ENCODE measurements around the gene TMPRSS3. TPM values are rescaled to one million over a fixed set of nuclear protein-coding genes. Genes with fewer than 3 reads are reported as not detected.
A peak's percentile ranks its signal among the peaks of the same experiment; 100 is the strongest.

The TMPRSS3 gene
- total and polyA plus RNA-seq, 8 donors: 3.1 to 11.6 (median 7.9) TPM

DNA sequence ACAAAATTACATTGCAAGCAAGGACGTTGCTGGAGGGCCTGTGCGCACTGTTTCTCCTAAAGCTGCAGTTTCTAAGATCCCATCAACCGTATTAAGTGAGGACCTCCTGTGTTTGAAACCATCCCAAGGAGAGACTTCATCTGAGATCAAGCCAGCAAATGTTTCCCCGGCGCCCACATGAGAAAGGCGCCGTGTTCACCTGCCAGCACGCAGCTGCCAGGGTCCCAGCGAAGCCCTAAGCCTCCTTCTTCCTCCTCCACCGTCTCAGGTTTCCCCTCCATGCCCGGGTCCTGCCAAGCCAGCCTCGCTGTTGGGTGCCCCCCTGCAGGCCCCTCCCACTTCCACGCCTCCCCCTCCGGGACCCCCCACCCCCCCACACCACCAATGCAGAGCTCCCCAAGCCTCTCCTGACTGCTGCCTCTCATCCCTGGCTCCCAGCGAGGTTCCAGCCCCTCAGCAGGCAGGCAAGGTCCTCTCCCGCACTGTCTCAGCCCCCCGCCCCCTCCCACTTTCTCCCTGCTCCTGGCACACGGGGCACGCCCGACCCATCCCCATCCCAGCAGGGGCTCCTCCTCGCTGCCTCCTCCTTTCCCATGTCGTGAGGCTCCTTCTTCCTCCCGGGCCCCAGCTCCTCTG, 20.9 kb downstream of the TMPRSS3 start:
- no peak for FAIRE-seq
- Histone ChIP-seq H3K4me3 (no peak overlapping the region), H3K4me1 (no peaks in the 10 kb centered on the region), H3K27ac (no peak overlapping the region), H3K27me3 (no peaks in the 10 kb centered on the region), H3K36me3 (no peaks in the 10 kb centered on the region), H3K9me3 (no peaks in the 10 kb centered on the region)
- no peak for ATAC-seq
- TF ChIP-seq, protein P1, sequence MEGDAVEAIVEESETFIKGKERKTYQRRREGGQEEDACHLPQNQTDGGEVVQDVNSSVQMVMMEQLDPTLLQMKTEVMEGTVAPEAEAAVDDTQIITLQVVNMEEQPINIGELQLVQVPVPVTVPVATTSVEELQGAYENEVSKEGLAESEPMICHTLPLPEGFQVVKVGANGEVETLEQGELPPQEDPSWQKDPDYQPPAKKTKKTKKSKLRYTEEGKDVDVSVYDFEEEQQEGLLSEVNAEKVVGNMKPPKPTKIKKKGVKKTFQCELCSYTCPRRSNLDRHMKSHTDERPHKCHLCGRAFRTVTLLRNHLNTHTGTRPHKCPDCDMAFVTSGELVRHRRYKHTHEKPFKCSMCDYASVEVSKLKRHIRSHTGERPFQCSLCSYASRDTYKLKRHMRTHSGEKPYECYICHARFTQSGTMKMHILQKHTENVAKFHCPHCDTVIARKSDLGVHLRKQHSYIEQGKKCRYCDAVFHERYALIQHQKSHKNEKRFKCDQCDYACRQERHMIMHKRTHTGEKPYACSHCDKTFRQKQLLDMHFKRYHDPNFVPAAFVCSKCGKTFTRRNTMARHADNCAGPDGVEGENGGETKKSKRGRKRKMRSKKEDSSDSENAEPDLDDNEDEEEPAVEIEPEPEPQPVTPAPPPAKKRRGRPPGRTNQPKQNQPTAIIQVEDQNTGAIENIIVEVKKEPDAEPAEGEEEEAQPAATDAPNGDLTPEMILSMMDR (IDR thresholded peaks at IDR 0.05): no peak
- DNase-seq: peak in 1 of 6 donors; percentile 38
- WGBS, 2 donors: 42 to 65% methylated on average over 21 to 23 of the region's 23 CpGs
- intact Hi-C loops (cut with DNase I): no loop called here

DNA sequence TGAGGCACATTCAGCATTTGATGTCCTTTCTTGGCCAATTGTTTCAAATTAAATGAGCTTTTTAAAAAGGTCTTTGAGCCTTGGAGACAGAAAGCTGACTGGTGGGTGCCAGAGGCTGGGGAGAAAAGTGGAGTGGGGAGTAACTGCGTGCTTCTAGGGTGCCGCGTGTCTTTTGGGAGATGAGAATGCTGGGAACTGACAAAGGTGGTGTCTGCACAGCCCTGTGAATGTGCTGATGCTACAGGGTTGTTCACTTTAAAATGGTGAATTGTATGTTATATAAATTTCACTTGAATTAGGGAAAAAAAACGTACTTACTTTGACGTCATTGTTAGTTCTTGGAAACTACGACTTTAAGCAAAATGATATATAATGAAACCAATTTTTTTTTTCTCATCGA, 21.4 kb downstream of the TMPRSS3 start:
- ATAC-seq (no peak), FAIRE-seq (no peak), DNase-seq (no peak)
- Histone ChIP-seq H3K9me3 (no peaks in the 10 kb centered on the region), H3K36me3 (no peaks in the 10 kb centered on the region), H3K27ac (no peak overlapping the region), H3K4me1 (no peaks in the 10 kb centered on the region), H3K4me3 (no peak overlapping the region), H3K27me3 (no peaks in the 10 kb centered on the region)
- TF ChIP-seq, protein P1 (IDR thresholded peaks at IDR 0.05): no peak
- intact Hi-C loops (cut with DNase I): no loop called here
- WGBS, 2 donors: 73 to 86% methylated on average over 7 of the region's 7 CpGs

DNA sequence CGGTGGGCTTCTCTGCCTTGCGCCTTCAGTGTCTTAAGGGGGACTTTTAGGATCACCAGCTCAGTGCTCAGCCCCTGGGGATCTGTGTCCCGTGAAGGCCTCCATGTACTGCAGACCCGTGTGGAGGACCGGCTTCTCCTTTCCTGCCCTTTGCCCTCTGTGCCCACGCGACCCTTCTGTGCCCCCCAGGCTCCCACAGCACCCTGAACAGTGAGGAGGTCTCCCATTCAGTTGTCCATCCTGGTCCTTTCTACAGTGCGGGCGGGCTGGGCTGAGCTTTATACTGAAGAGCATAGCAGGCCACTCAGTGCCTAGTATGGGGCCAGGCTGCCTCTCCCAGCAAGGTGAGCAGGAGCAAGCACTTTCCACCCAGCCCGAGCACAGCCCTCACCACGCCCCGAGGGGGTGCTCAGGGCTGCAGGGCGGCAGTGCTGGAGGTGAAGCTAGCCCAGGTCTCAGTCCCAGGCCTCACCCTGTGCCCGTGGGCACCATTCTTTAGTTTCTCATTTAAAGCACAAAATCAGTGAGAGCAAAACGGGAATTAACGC, 21.9 kb downstream of the TMPRSS3 start:
- ATAC-seq (no peak), DNase-seq (no peak), FAIRE-seq (no peak)
- Histone ChIP-seq H3K27ac (no peak overlapping the region), H3K4me3 (no peak overlapping the region), H3K9me3 (no peaks in the 10 kb centered on the region), H3K4me1 (no peaks in the 10 kb centered on the region), H3K36me3 (no peaks in the 10 kb centered on the region), H3K27me3 (no peaks in the 10 kb centered on the region)
- TF ChIP-seq, protein P1 (IDR thresholded peaks at IDR 0.05): no peak
- intact Hi-C loops (cut with DNase I): no loop called here
- 83 to 90% methylated on average over 16 of the region's 16 CpGs for WGBS, 2 donors

DNA sequence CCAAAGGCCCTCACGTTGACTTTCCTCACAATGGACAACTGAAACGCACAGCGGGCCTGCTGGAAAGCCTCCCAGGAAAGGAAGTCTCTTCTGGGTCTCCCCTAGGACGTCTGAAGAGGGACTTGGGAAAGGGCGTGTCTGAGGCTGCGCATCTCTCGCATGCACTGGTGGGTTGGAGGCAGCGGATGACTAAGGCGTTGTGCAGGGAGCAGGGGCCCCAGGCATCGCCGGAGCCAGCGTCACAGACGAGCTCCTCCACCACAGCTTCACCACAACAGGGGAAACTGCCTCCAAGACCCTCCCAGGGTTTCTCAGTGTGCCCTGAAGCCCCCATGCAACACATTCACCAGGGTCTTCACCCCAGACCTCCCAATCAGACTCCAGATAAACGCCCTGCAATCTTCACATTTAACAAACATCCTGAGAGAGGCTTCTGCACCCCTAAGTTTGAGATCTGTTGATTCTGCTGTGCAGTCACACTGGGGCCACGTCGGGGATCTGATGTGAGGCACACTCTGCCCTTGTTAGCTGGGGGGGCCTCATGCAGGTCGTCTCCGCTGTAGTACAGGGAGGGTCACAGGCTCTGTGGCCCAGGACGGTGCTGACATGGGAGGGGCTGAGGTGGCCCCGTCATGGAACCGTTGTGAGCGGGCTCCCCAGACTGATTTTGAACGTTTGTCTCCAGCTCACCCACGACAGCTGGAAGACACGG, 22.5 kb downstream of the TMPRSS3 start:
- DNase-seq: peak in 1 of 6 donors; percentile 42
- H3K36me3 ChIP-seq: no peaks in the 10 kb centered on the region
- FAIRE-seq: no peak
- ATAC-seq: no peak
- WGBS, 2 donors: 81 to 88% methylated on average over 25 of the region's 25 CpGs
- intact Hi-C loops (cut with DNase I): no loop called here
- H3K4me1 ChIP-seq: no peaks in the 10 kb centered on the region
- H3K27me3 ChIP-seq: no peaks in the 10 kb centered on the region
- H3K9me3 ChIP-seq: no peaks in the 10 kb centered on the region
- TF ChIP-seq, protein P1 (IDR thresholded peaks at IDR 0.05): no peak
- H3K4me3 ChIP-seq: no peak overlapping the region
- no peak overlapping the region for H3K27ac ChIP-seq
